Measurements from ENCODE around the gene XRCC1.

Gene XRCC1

GRCh38 chr19:43499042-43499441 is 76.3 kb downstream of the XRCC1 start:
- no peaks in the 10 kb centered on the region for H3K27me3 ChIP-seq (ENCODE audit: insufficient read depth, low read length, poor library complexity)
- peaks cover 7% of the 10 kb centered on the region for H3K36me3 ChIP-seq (ENCODE audit: insufficient read depth, low read length)
- H3K9me3 ChIP-seq (ENCODE audit: insufficient read depth, low read length, severe bottlenecking), result no peaks in the 10 kb centered on the region
- H3K9ac ChIP-seq (ENCODE audit: low read depth, low read length), result no peak overlapping the region
- H4K20me1 ChIP-seq (ENCODE audit: insufficient read depth, low read length), result no peaks in the 10 kb centered on the region
- H3K79me2 ChIP-seq (ENCODE audit: insufficient read depth, low read length), result no peaks in the 10 kb centered on the region
- TF ChIP-seq CTCF (IDR thresholded peaks at IDR 0.05; ENCODE audit: borderline replicate concordance, extremely low read depth, low read length, poor library complexity, severe bottlenecking) (no peak), EZH2 (IDR thresholded peaks at IDR 0.05; ENCODE audit: borderline replicate concordance, low read depth, low read length, severe bottlenecking) (no peak)
- no peak overlapping the region for H3K4me3 ChIP-seq (ENCODE audit: low read depth in 1 of 2, low read length in 2 of 2)
- no peak for DNase-seq
- no peak overlapping the region for H2AFZ ChIP-seq (ENCODE audit: low read depth, low read length)
- peaks cover 13% of the 10 kb centered on the region for H3K4me1 ChIP-seq (ENCODE audit: insufficient read depth, low read length)
- ATAC-seq (ENCODE audit: insufficient read depth, low read depth), result no peak
- H3K4me2 ChIP-seq (ENCODE audit: insufficient read depth, low read length), result no peak overlapping the region
- H3K27ac ChIP-seq (ENCODE audit: low read length), result no peak overlapping the region

GRCh38 chr19:43498233-43498842 is 77.0 kb downstream of the XRCC1 start:
- Histone ChIP-seq H3K27me3 (ENCODE audit: insufficient read depth, low read length, poor library complexity) (no peaks in the 10 kb centered on the region), H3K9ac (ENCODE audit: low read depth, low read length) (no peak overlapping the region), H3K4me2 (ENCODE audit: insufficient read depth, low read length) (no peak overlapping the region), H3K79me2 (ENCODE audit: insufficient read depth, low read length) (no peaks in the 10 kb centered on the region), H3K4me1 (ENCODE audit: insufficient read depth, low read length) (peaks cover 9% of the 10 kb centered on the region), H3K36me3 (ENCODE audit: insufficient read depth, low read length) (peaks cover 7% of the 10 kb centered on the region), H3K27ac (ENCODE audit: low read length) (no peak overlapping the region), H4K20me1 (ENCODE audit: insufficient read depth, low read length) (no peaks in the 10 kb centered on the region), H3K4me3 (ENCODE audit: low read depth in 1 of 2, low read length in 2 of 2) (no peak overlapping the region), H3K9me3 (ENCODE audit: insufficient read depth, low read length, severe bottlenecking) (no peaks in the 10 kb centered on the region), H2AFZ (ENCODE audit: low read depth, low read length) (no peak overlapping the region)
- no peak for DNase-seq
- TF ChIP-seq EZH2 (IDR thresholded peaks at IDR 0.05; ENCODE audit: borderline replicate concordance, low read depth, low read length, severe bottlenecking), result no peak
- no peak for ATAC-seq (ENCODE audit: insufficient read depth, low read depth)

GRCh38 chr19:43496960-43497359 is 78.4 kb downstream of the XRCC1 start:
- no peak for DNase-seq
- H2AFZ ChIP-seq (ENCODE audit: low read depth, low read length), result no peak overlapping the region
- H3K36me3 ChIP-seq (ENCODE audit: insufficient read depth, low read length), result peaks cover 7% of the 10 kb centered on the region
- no peaks in the 10 kb centered on the region for H3K4me1 ChIP-seq (ENCODE audit: insufficient read depth, low read length)
- H3K27me3 ChIP-seq (ENCODE audit: insufficient read depth, low read length, poor library complexity), result no peaks in the 10 kb centered on the region
- no peak overlapping the region for H3K9ac ChIP-seq (ENCODE audit: low read depth, low read length)
- no peak overlapping the region for H3K4me2 ChIP-seq (ENCODE audit: insufficient read depth, low read length)
- ATAC-seq (ENCODE audit: insufficient read depth, low read depth), result no peak
- H4K20me1 ChIP-seq (ENCODE audit: insufficient read depth, low read length), result no peaks in the 10 kb centered on the region
- no peak overlapping the region for H3K4me3 ChIP-seq (ENCODE audit: low read depth in 1 of 2, low read length in 2 of 2)
- no peaks in the 10 kb centered on the region for H3K9me3 ChIP-seq (ENCODE audit: insufficient read depth, low read length, severe bottlenecking)
- no peak for TF ChIP-seq EZH2 (IDR thresholded peaks at IDR 0.05; ENCODE audit: borderline replicate concordance, low read depth, low read length, severe bottlenecking)
- TF ChIP-seq CTCF (IDR thresholded peaks at IDR 0.05; ENCODE audit: borderline replicate concordance, extremely low read depth, low read length, poor library complexity, severe bottlenecking), result no peak
- H3K79me2 ChIP-seq (ENCODE audit: insufficient read depth, low read length), result no peaks in the 10 kb centered on the region
- no peak overlapping the region for H3K27ac ChIP-seq (ENCODE audit: low read length)

GRCh38 chr19:43495082-43495481 is 80.2 kb downstream of the XRCC1 start:
- peaks cover 7% of the 10 kb centered on the region for H3K36me3 ChIP-seq (ENCODE audit: insufficient read depth, low read length)
- no peak overlapping the region for H3K4me2 ChIP-seq (ENCODE audit: insufficient read depth, low read length)
- no peaks in the 10 kb centered on the region for H3K9me3 ChIP-seq (ENCODE audit: insufficient read depth, low read length, severe bottlenecking)
- TF ChIP-seq EZH2 (IDR thresholded peaks at IDR 0.05; ENCODE audit: borderline replicate concordance, low read depth, low read length, severe bottlenecking) (no peak), CTCF (IDR thresholded peaks at IDR 0.05; ENCODE audit: borderline replicate concordance, extremely low read depth, low read length, poor library complexity, severe bottlenecking) (no peak)
- ATAC-seq (ENCODE audit: insufficient read depth, low read depth) (no peak), DNase-seq (no peak)
- no peak overlapping the region for H3K27ac ChIP-seq (ENCODE audit: low read length)
- no peak overlapping the region for H3K9ac ChIP-seq (ENCODE audit: low read depth, low read length)
- H2AFZ ChIP-seq (ENCODE audit: low read depth, low read length), result no peak overlapping the region
- no peaks in the 10 kb centered on the region for H3K79me2 ChIP-seq (ENCODE audit: insufficient read depth, low read length)
- no peaks in the 10 kb centered on the region for H3K4me1 ChIP-seq (ENCODE audit: insufficient read depth, low read length)
- H3K27me3 ChIP-seq (ENCODE audit: insufficient read depth, low read length, poor library complexity), result no peaks in the 10 kb centered on the region
- no peak overlapping the region for H3K4me3 ChIP-seq (ENCODE audit: low read depth in 1 of 2, low read length in 2 of 2)
- no peaks in the 10 kb centered on the region for H4K20me1 ChIP-seq (ENCODE audit: insufficient read depth, low read length)
